Body of pancreas (tissue), 4 donors: ENCODE measurements around the gene SPP2. TPM values are rescaled to one million over a fixed set of nuclear protein-coding genes. Genes with fewer than 3 reads are reported as not detected.
A peak's percentile ranks its signal among the peaks of the same experiment; 100 is the strongest.

ENCODE experiments used
- ATAC-seq: fragments of 150-250 bp; one replicate; pipeline ENCODE4 v1.9.1; 2016
- DNase-seq, 4 donors: peaks; one replicate each; pipeline ENCODE4 v3.0.0-alpha.2; 2019
- H3K27ac ChIP-seq, 4 donors: fragments of 200-600 bp; sonication (generic); 1 replicate in 3 of 4; 2 replicates in 1 of 4; pipeline versions ENCODE4 v1.5.1 to v1.6.1; 2016 to 2019; ENCODE audit warnings: mild to moderate bottlenecking in 1 of 4, mixed read lengths in 1 of 4, moderate library complexity in 1 of 4
- H3K27me3 ChIP-seq, 2 donors: fragments of 200-600 bp; sonication (generic); one replicate each; pipeline ENCODE4 v1.6.0; 2016; ENCODE audit warnings: mild to moderate bottlenecking in 1 of 2
- H3K36me3 ChIP-seq, 2 donors: fragments of 200-600 bp; sonication (generic); replicated peaks in 1 of 2; 2 replicates each; pipeline ENCODE4 v1.5.1; 2016; ENCODE audit warnings: low read depth in 2 of 2; ENCODE audit not compliant: insufficient read depth in 1 of 2
- H3K4me1 ChIP-seq: fragments of 200-600 bp; sonication (generic); one replicate; pipeline ENCODE4 v1.6.0; 2016
- H3K4me3 ChIP-seq, 2 donors: fragments of 200-600 bp; sonication (generic); 1 replicate in 1 of 2; 2 replicates in 1 of 2; pipeline ENCODE4 v1.5.1; 2016 to 2019
- H3K9me3 ChIP-seq, 3 donors: fragments of 200-600 bp; sonication (generic); 1 replicate in 2 of 3; 2 replicates in 1 of 3; pipeline ENCODE4 v1.5.1; 2016
- POLR2A ChIP-seq, 3 donors: fragments of 450-650 bp; IDR thresholded peaks; one replicate each; pipeline ENCODE4 v1.6.1; 2016; ENCODE audit warnings: antibody characterized with exemption in 3 of 3, mild to moderate bottlenecking in 2 of 3
- WGBS, 2 donors: methylation state at CpG; one replicate each; pipeline ENCODE4 v1.1.5; 2017; 5-methylcytosine and 5-hydroxymethylcytosine counted together
- intact Hi-C: fragments of 100-400 bp; cut with DNase I; formaldehyde crosslinking; loops from one replicate; pipeline ENCODE4 v1.15.1; 2023
- total RNA-seq, 2 donors: library from RNA; depleted of rRNA; stranded (reverse); fragments of >200 nt; gene quantifications; one replicate each; pipeline ENCODE4 v1.1.0, GENCODE V29; 2016
- TF ChIP-seq, protein P1 (sequence below), 7 experiments: fragments of 450-650 bp in 4 of 7; fragments of 200-600 bp in 3 of 7; sonication (generic) in 3 of 7; IDR thresholded peaks; one replicate each; pipeline ENCODE4 v1.5.1; 2016 to 2019; ENCODE audit warnings: antibody characterized with exemption in 7 of 7

Gene SPP2
- total RNA-seq, 2 donors from 2014 or later: not detected

GRCh38 chr2:234100686-234101085, 50.2 kb downstream of the SPP2 start:
- no peaks in the 10 kb centered on the region for H3K27me3 ChIP-seq
- intact Hi-C loops: no loop called here
- H3K27ac ChIP-seq: no peak overlapping the region
- ATAC-seq (no peak), DNase-seq (no peak)
- no peaks in the 10 kb centered on the region for H3K36me3 ChIP-seq
- TF ChIP-seq, protein P1, sequence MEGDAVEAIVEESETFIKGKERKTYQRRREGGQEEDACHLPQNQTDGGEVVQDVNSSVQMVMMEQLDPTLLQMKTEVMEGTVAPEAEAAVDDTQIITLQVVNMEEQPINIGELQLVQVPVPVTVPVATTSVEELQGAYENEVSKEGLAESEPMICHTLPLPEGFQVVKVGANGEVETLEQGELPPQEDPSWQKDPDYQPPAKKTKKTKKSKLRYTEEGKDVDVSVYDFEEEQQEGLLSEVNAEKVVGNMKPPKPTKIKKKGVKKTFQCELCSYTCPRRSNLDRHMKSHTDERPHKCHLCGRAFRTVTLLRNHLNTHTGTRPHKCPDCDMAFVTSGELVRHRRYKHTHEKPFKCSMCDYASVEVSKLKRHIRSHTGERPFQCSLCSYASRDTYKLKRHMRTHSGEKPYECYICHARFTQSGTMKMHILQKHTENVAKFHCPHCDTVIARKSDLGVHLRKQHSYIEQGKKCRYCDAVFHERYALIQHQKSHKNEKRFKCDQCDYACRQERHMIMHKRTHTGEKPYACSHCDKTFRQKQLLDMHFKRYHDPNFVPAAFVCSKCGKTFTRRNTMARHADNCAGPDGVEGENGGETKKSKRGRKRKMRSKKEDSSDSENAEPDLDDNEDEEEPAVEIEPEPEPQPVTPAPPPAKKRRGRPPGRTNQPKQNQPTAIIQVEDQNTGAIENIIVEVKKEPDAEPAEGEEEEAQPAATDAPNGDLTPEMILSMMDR (IDR thresholded peaks at IDR 0.05): no peak
- no peak for TF ChIP-seq POLR2A (IDR thresholded peaks at IDR 0.05)
- no peaks in the 10 kb centered on the region for H3K9me3 ChIP-seq
- no peaks in the 10 kb centered on the region for H3K4me1 ChIP-seq
- 73 to 81% methylated on average over 4 of the region's 4 CpGs for WGBS, 2 donors
- H3K4me3 ChIP-seq: no peak overlapping the region

DNA sequence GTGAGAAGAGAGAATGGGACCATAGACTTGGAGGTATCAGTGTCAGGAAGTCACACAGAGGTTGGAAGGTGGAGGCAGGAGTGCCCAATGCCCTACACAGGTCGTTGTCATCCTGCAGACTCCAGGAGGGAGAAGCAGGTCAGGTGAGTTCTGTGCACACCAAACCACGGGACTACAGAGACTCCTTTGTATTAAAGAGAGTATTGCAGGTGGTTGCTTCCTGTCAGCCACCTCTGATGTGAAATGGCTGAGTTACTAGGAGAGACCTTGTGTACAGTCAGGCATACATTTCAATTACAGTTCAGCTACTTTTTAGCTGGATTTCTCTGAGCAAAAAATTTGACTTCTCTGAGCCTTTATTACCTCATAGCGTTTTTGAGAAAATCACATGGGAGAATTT, 51.6 kb downstream of the SPP2 start:
- intact Hi-C loops: no loop called here
- Histone ChIP-seq H3K4me3 (no peak overlapping the region), H3K9me3 (no peaks in the 10 kb centered on the region), H3K36me3 (no peaks in the 10 kb centered on the region), H3K4me1 (no peaks in the 10 kb centered on the region), H3K27me3 (no peaks in the 10 kb centered on the region), H3K27ac (peak overlapping the region in 2 of 4 donors; percentile 32 to 36)
- DNase-seq (peak in 3 of 4 donors; percentile 43 to 60 (median 54)), ATAC-seq (peak; percentile 91)
- TF ChIP-seq POLR2A (IDR thresholded peaks at IDR 0.05): no peak
- TF ChIP-seq, protein P1 (IDR thresholded peaks at IDR 0.05): peak in 3 of 7 experiments; percentile 36 to 46 (median 40)
- 23 to 33% methylated on average over 3 of the region's 3 CpGs for WGBS, 2 donors

GRCh38 chr2:234107861-234108260, 57.4 kb downstream of the SPP2 start:
- H3K4me3 ChIP-seq: no peak overlapping the region
- no peaks in the 10 kb centered on the region for H3K36me3 ChIP-seq
- H3K27ac ChIP-seq: no peak overlapping the region
- no peaks in the 10 kb centered on the region for H3K4me1 ChIP-seq
- DNase-seq: no peak
- intact Hi-C loops: no loop called here
- TF ChIP-seq POLR2A (IDR thresholded peaks at IDR 0.05): no peak
- TF ChIP-seq, protein P1 (IDR thresholded peaks at IDR 0.05): no peak
- H3K27me3 ChIP-seq: no peaks in the 10 kb centered on the region
- ATAC-seq: no peak
- H3K9me3 ChIP-seq: no peaks in the 10 kb centered on the region
- WGBS, 2 donors: 80 to 93% methylated on average over 1 of the region's 1 CpG

DNA sequence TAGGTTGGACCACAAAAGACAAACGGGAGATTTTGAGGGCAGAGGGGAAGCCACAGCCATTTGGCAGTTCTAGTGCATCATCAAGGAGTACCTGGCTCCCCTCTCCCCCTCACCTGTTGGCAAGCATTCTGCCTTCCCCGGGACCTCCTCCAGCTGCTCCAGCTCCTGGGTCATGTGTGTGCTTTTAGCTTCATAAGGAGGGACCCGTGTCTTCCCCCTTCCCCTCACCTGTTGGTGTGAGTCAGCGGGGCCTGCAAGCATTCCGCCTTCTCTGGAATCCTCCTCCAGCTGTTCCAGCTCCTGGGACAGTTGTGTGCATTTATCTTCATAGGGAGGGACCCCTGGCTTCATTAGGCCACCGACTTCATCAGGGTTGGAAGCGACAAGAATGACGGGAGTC, 58.8 kb downstream of the SPP2 start:
- DNase-seq: no peak
- Histone ChIP-seq H3K36me3 (no peaks in the 10 kb centered on the region), H3K4me3 (no peak overlapping the region), H3K27ac (no peak overlapping the region), H3K9me3 (no peaks in the 10 kb centered on the region), H3K27me3 (no peaks in the 10 kb centered on the region), H3K4me1 (no peaks in the 10 kb centered on the region)
- WGBS, 2 donors: 81 to 84% methylated on average over 8 of the region's 8 CpGs
- TF ChIP-seq POLR2A (IDR thresholded peaks at IDR 0.05): no peak
- TF ChIP-seq, protein P1 (IDR thresholded peaks at IDR 0.05): no peak
- intact Hi-C loops: no loop called here
- ATAC-seq: no peak

DNA sequence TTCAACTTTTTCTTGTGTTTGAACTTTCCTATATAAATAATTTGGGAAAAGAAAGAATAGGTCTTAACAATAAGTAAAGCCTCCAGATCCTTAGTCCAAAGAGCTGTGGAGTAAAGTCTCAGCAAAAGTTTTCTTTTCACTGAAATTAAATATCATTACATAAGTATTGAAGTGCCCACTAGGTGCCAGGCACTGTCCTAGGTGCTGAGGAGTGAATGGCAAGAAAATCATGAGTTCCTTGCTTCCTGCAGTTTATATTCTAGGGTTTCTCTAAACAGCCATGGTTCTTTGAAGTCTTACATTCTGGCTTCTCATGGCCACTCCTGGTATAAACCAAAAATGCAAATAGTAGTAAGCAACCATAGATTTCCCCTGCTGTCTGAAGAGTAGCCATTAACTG, 59.7 kb downstream of the SPP2 start:
- Histone ChIP-seq H3K27ac (no peak overlapping the region), H3K36me3 (no peaks in the 10 kb centered on the region), H3K4me1 (no peaks in the 10 kb centered on the region), H3K27me3 (no peaks in the 10 kb centered on the region), H3K4me3 (no peak overlapping the region), H3K9me3 (no peaks in the 10 kb centered on the region)
- TF ChIP-seq, protein P1 (IDR thresholded peaks at IDR 0.05): no peak
- no peak for TF ChIP-seq POLR2A (IDR thresholded peaks at IDR 0.05)
- ATAC-seq (no peak), DNase-seq (no peak)
- intact Hi-C loops: no loop called here
